ENCODE measurements around the gene NBPF8.
"Not testable (repeated sequence)": the region's sequence is repeated elsewhere in the genome, so short reads cannot be mapped to it uniquely, and the experiment has no call there.

The NBPF8 gene, protein sequence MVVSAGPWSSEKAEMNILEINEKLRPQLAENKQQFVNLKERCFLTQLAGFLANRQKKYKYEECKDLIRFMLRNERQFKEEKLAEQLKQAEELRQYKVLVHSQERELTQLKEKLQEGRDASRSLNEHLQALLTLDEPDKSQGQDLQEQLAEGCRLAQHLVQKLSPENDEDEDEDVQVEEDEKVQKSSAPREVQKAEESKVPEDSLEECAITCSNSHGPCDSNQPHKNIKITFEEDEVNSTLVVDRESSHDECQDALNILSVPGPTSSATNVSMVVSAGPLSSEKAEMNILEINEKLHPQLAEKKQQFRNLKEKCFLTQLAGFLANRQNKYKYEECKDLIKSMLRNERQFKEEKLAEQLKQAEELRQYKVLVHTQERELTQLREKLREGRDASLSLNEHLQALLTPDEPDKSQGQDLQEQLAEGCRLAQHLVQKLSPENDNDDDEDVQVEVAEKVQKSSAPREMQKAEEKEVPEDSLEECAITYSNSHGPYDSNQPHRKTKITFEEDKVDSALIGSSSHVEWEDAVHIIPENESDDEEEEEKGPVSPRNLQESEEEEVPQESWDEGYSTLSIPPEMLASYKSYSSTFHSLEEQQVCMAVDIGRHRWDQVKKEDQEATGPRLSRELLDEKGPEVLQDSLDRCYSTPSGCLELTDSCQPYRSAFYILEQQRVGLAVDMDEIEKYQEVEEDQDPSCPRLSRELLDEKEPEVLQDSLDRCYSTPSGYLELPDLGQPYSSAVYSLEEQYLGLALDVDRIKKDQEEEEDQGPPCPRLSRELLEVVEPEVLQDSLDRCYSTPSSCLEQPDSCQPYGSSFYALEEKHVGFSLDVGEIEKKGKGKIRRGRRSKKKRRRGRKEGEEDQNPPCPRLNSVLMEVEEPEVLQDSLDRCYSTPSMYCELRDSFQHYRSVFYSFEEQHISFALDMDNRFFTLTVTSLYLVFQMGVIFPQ

DNA sequence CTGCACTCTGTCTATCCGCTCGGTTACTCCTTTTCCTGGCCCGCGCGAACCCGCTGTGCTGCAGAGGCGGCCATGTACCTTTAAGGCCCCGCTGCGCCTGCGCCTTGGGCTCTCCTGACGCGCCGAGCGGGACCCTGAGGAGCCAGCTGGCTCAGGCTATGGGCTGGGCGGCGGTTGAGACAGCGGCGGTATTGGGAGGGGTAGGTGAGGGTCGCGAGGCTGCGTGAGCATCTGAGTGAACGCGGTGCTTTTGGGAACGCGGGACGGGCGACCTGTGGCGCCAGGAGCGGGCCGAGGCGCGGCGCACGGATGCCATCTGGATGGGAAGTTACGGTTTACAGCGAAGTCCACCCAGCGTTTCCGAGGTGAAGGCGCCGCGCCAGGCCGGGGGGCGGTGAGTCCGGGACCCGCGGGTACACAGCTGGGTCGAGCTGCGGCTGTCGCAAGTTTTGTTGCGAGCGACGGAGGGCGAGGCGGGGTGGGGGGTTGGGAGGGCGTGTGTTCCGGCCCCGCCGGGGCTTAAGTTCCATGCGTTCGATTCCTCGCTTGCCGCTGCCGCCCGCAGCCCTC is at the start of gene NBPF8:
NBPF8 (plus strand) TSS at position 125 of the 570 bp plus-strand sequence. CDS start 21,488 bp downstream, outside the sequence.
- DNase-seq, result peak; percentile 32

DNA sequence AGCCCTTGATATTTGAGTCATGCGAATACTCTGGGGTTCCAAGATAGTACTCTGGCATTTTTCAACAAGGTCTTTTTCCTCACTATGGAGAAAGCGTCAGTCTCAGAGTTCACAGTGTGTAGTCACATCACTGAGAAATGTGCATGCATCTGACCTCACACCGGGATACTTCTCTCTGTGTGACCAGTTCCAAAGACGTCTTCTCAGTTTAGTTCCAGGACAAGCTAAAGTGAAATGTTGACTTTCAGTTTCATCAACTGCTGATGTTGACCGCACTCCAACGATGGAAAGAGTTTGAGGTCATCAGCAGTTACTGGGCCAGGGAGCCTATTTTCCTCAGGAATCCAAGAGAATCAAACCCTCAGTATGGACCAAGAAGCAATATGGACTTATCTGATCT is 47.1 kb upstream of the NBPF8 start:
- not testable (repeated sequence) for DNase-seq

DNA sequence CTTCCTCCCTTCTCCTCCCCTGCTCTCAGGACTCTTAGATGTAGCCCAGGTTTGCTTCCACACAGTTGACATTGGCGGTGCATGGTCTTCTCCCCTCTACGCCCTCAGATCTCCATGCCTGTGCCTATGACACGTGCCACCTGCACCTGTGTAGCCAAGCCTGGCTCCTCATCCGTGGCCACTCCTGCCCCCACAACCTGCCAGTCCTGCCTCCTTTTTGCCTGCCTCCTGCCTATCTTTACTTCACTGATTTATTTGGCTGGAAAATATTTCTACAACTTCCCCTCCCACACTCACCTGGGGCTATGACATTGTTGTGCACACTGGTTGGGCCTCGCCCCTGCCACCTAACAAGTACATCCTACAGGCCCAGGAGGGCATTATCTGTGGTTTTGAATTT is 28.2 kb upstream of the NBPF8 start:
- not testable (repeated sequence) for DNase-seq

DNA sequence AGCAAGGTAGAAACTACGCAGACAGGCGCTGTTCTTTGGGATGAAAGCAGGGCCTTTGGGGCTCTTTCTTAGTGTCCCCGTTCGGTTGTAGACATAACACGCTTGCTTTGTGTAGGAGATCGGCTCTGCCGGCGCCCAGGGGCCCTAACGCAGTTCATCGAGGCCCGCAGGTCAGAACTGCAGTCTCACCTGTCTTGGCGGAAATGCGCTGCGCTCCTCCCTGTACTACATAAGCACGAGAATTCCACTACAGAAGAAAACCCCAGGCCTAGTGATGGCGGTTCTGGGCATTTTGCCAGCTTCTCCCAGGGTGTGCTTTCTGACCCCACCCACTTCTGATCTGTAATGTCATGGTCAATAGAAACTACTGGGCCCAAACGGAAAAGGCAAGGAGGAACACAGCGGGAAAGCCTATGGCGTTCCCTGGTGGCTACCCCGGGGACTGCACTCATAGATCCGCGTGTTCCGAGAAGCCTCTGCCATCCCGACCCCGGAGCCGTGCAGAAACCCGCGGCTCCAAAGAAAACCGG is 26.2 kb upstream of the NBPF8 start:
- peak; percentile 39 for DNase-seq

DNA sequence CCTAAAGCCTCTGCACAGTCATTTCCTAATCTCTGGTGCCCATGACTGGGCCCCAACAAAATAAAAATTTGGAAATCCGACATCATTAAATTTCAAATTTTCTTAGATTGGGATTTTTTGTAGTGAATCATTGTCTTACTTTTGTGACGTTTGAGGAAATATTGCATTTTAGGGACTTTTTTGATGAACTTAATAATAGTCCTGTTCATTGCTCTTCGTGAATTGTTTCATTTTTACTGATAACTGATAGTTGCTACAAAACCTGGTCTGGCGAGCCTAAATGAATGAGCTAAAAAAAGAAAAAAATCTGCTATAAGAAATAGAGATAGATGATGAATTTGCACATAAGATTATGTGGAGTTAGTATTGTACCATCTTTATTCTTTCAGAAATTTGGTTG is 23.5 kb upstream of the NBPF8 start:
- not testable (repeated sequence) for DNase-seq

DNA sequence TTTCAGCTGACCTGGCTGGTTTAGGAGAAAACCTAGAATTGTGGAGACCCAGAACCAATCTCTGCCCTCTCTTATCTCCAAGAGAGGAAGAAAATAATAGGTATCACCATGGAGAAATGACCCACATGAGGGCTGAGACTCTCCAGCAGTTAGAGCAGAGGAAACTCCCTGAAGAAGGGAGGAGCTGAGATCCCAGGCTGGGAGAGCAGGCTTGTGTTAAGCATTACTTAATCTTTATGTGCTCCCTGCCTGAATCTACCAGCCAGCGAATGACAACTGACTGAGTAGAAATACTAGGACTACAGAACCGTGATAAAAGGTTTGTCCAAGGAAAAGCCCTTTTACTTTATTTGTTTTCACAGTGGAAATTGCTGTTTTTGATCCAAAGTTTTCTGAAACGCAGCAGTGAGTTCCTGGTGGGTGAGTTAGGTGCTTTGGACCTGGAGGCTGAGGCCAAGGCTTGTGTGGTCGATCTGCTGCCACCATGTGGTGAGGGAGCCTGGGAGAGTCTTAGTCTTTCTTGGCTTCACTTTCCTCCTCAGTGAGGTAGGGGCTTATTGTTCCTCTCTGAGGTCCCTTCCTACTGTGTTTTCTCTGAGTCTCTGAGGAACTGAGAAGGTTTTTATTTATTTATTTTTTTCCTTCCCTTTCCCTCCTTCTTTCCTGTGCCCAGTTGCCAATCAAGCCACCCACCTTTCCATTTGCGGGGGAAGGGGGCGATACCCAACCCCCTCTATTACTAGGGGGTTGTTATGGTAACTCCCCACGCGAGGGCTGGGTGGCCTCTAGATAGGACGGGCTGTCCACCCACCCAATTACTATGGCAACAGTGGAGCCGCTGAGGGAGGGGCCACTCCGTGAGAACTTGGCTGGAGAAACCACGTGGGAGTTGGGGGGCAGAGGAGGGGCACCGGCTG is 21.3 kb upstream of the NBPF8 start:
- not testable (repeated sequence) for DNase-seq

DNA sequence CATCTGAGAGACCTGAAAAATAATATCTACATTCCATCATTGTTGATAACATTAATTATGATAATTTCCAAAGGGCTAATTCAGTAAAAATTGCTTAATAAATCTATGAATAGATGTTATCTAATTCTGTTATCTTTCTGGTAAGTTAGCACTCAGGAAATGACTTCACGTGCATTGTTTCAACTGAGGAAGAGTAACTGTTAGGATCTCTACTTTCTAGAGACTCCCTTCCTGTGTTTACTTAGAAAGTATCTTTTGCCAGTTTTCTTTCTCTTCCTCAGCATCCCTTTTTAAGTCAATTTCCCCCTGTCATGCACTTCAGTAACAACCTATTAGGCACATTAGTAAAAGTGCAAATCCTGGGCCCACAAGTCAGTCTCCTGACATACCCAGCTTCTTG is 9.5 kb upstream of the NBPF8 start:
- not testable (repeated sequence) for DNase-seq

DNA sequence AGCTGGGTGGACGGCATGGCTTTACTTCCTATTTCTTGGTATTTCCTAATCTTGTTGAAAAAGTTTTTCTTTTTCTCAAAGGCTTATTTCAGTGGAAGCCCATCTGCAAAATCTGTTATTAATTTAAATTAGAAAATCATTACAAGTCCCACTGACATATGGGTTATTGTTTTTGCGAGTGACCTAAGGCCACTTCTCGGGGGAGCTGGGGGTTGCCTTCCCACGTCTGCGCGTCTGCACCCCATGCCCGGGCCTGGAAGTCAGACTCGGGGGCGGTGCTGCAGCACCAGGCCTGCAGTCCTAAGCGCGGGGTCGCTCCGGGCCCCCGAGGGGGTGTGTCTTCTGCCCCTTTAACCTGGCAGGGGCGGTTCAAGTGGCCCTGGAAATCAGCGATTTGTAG is 384 bp upstream of the NBPF8 start:
- not testable (repeated sequence) for DNase-seq

DNA sequence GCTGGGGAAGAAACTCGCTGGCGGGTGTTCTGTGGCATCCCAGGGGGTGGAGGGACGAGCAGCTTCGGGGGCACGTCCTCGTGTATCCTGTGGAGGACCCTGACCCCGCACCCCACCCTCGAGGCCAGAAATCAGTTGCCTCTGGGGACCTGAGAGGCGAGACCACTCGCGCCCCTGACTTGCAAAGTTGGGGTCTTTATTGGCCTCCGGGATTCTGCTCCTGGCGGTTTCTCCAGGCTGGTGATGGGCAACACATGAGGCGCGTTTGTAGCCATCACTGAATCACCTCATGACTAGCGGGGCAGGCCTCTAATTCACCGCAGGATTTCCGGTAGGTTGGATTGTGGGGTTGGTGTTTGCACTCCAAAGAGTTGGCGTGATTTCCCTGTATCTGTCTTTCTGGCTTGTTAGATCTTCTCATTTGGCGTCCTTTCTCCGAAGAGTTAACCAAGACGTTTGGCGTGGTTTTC is 692 bp downstream of the NBPF8 start:
- peak; percentile 15 for DNase-seq

DNA sequence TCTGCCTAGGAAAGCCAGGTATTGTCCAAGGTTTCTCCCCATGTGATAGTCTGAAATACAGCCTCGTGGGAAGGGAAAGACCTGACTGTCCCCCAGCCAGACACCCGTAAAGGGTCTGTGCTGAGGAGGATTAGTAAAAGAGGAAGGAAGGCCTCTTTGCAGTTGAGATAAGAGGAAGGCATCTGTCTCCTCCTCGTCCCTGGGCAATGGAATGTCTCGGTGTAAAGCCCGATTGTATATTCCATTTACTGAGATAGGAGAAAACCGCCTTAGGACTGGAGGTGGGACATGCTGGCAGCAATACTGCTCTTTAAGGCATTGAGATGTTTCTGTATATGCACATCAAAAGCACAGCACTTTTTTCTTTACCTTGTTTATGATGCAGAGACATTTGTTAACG is 10.2 kb downstream of the NBPF8 start:
- DNase-seq, result not testable (repeated sequence)

DNA sequence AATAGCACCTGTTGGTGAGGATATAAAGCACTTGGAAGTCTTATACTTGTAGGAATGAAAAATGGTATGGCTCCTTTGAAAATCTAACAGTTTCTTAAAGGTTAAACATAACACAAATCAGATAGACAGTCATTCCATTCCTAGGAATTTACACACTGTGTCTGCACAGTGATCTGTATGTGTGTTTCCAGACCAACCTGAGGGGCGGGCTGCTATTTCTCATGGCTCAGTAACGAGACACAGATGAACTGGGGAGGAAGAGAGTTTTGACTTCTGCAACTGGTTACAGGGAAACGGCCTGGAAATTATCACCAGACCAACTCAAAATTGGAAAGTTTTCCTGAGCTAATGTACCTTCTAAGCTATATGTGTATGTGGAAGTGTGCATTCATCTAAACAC is 16.8 kb downstream of the NBPF8 start:
- DNase-seq, result not testable (repeated sequence)

DNA sequence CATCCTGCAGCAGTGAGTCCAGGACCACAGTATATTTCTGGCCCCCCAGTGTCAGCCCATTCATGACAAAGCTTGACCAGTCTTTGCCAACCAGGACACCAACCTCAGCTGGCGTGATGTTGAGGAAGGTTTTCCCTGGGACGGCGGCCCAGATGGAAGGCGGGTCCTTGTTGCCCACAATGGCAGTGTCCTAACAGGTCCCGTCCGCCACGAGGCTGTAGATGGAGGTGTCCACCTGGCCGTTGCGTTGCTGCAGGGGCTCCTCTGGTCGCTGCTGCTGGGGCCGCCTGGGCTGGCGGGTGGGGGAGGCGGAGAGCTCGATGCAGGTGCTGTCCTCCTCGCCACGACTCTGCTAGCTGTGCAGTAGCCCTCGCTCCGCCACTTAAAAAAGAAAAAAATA is 19.0 kb downstream of the NBPF8 start:
- not testable (repeated sequence) for DNase-seq

DNA sequence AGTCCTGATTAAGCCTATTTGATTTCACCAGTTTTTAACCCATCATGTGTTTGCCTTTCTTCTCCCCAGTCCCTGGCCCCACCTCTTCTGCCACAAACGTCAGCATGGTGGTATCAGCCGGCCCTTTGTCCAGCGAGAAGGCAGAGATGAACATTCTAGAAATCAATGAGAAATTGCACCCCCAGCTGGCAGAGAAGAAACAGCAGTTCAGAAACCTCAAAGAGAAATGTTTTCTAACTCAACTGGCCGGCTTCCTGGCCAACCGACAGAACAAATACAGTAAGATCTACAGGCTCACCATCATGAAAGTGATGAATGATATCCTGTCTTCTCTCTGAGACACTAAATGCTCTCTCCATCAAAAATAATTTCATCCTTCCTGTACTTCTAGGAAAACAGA is 34.3 kb downstream of the NBPF8 start:
- DNase-seq, result not testable (repeated sequence)
